HepG2 (cell line): ENCODE measurements around the gene AUTS2.

Source experiments
- ARNTL ChIP-seq: sonication (generic); formaldehyde crosslinking; IDR thresholded peaks from 2 replicates; pipeline ENCODE4 v1.4.0; 2020; ENCODE audit warnings: mild to moderate bottlenecking, missing genetic modification reagents
- CHD2 ChIP-seq: IDR thresholded peaks from 2 replicates; pipeline ENCODE4 v1.6.1; 2011; ENCODE audit warnings: low read depth, low read length, improper control_type of control experiment
- DRAP1 ChIP-seq: IDR thresholded peaks from 2 replicates; pipeline ENCODE4 v1.6.1; 2016; ENCODE audit warnings: missing genetic modification reagents, missing compliant biosample characterization
- HNRNPLL ChIP-seq: fragments of 200-400 bp; formaldehyde crosslinking; IDR thresholded peaks from 2 replicates; pipeline ENCODE4 v1.6.1; 2017; ENCODE audit warnings: mild to moderate bottlenecking, low read depth, low read length; ENCODE audit not compliant: poor library complexity, severe bottlenecking
- IRF9 ChIP-seq: sonication (generic); formaldehyde crosslinking; IDR thresholded peaks from 2 replicates; pipeline ENCODE4 v1.8.0; 2022; ENCODE audit warnings: missing genetic modification reagents, mild to moderate bottlenecking, borderline replicate concordance
- NCOA1 ChIP-seq: sonication (generic); formaldehyde crosslinking; IDR thresholded peaks from 2 replicates; pipeline ENCODE4 v1.9.0; 2021; ENCODE audit warnings: missing genetic modification reagents
- POLR2AphosphoS5 ChIP-seq: IDR thresholded peaks from 2 replicates; pipeline ENCODE4 v1.6.1; 2012; ENCODE audit warnings: low read depth, low read length
- REXO4 ChIP-seq: sonication (generic); formaldehyde crosslinking; IDR thresholded peaks from 2 replicates; pipeline ENCODE4 v1.8.0; 2022; ENCODE audit warnings: missing genetic modification reagents, mild to moderate bottlenecking, borderline replicate concordance
- USF2 ChIP-seq, 2 experiments: sonication (generic) in 1 of 2; formaldehyde crosslinking in 1 of 2; IDR thresholded peaks; 2 replicates each; pipeline versions ENCODE4 v1.5.1 to v1.6.1; 2011 to 2020; ENCODE audit warnings: borderline replicate concordance in 1 of 2, low read depth in 1 of 2, low read length in 1 of 2, mild to moderate bottlenecking in 1 of 2, missing genetic modification reagents in 1 of 2, moderate library complexity in 1 of 2
- ZNF235 ChIP-seq: sonication (generic); formaldehyde crosslinking; IDR thresholded peaks from 2 replicates; pipeline ENCODE4 v1.8.1; 2023; ENCODE audit warnings: mild to moderate bottlenecking, missing genetic modification reagents, borderline replicate concordance
- ZNF563 ChIP-seq: sonication (generic); formaldehyde crosslinking; IDR thresholded peaks from 2 replicates; pipeline ENCODE4 v1.8.0; 2022; ENCODE audit warnings: mild to moderate bottlenecking, moderate library complexity, missing genetic modification reagents
- ZNF644 ChIP-seq: IDR thresholded peaks from 2 replicates; pipeline ENCODE4 v1.6.1; 2016; ENCODE audit warnings: low read depth

DNA sequence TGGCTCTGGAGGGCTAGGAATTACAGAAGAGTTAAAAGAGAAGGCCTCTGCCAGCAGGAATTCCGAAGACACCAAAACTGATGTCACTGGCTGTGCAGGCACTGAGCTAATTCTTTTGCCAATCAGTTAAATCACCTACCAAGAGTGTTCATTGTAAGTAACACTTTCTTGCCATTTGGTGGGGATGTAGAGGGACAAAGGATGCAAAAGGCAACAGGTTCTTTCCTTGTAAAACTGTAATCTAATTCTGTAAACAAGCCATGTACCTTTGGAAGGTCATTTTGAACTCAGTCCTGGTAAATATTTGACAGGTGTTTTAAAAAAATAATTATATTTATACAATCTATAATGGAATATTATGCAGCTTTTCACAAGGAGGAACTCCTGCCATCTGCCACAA is 438.4 kb downstream of the AUTS2 start:
- TF ChIP-seq REXO4 (CRISPR knock-in tag), result no peak
- TF ChIP-seq NCOA1 (CRISPR knock-in tag), result no peak
- no peak for TF ChIP-seq USF2 (IDR thresholded peaks at IDR 0.05; ENCODE audit: low read depth, low read length)
- TF ChIP-seq USF2 (CRISPR knock-in tag; IDR thresholded peaks at IDR 0.05; ENCODE audit: borderline replicate concordance), result no peak
- TF ChIP-seq DRAP1 (CRISPR knock-in tag), result no peak
- TF ChIP-seq ARNTL (CRISPR knock-in tag), result no peak
- no peak for TF ChIP-seq POLR2AphosphoS5
- TF ChIP-seq ZNF644 (CRISPR knock-in tag), result no peak
- TF ChIP-seq ZNF235 (CRISPR knock-in tag), result no peak
- TF ChIP-seq IRF9 (CRISPR knock-in tag), result no peak
- TF ChIP-seq HNRNPLL, result no peak
- no peak for TF ChIP-seq ZNF563
- no peak for TF ChIP-seq CHD2
